Sigmoid colon (tissue), 3 donors: ENCODE results near the gene OCRL.

Experiments used
- POLR2A ChIP-seq, 2 donors: fragments of 450-650 bp; IDR thresholded peaks; one replicate each; pipeline ENCODE4 v1.6.1; 2016; ENCODE audit warnings: antibody characterized with exemption in 2 of 2, mild to moderate bottlenecking in 2 of 2, moderate library complexity in 2 of 2
- TF ChIP-seq, protein P1 (sequence below), 4 experiments: fragments of 450-650 bp in 3 of 4; fragments of 200-600 bp in 1 of 4; IDR thresholded peaks; one replicate each; pipeline ENCODE4 v1.5.1; 2016 to 2019; ENCODE audit warnings: antibody characterized with exemption in 4 of 4, mild to moderate bottlenecking in 3 of 4, moderate library complexity in 2 of 4

GRCh38 chrX:129626026-129626425 lies 86.0 kb downstream of the OCRL start:
- no peak for TF ChIP-seq POLR2A (IDR thresholded peaks at IDR 0.05)
- TF ChIP-seq, protein P1, sequence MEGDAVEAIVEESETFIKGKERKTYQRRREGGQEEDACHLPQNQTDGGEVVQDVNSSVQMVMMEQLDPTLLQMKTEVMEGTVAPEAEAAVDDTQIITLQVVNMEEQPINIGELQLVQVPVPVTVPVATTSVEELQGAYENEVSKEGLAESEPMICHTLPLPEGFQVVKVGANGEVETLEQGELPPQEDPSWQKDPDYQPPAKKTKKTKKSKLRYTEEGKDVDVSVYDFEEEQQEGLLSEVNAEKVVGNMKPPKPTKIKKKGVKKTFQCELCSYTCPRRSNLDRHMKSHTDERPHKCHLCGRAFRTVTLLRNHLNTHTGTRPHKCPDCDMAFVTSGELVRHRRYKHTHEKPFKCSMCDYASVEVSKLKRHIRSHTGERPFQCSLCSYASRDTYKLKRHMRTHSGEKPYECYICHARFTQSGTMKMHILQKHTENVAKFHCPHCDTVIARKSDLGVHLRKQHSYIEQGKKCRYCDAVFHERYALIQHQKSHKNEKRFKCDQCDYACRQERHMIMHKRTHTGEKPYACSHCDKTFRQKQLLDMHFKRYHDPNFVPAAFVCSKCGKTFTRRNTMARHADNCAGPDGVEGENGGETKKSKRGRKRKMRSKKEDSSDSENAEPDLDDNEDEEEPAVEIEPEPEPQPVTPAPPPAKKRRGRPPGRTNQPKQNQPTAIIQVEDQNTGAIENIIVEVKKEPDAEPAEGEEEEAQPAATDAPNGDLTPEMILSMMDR (IDR thresholded peaks at IDR 0.05), result no peak
